ENCODE measurements around the gene FOXC1. TPM values are rescaled to one million over a fixed set of nuclear protein-coding genes. Genes with fewer than 3 reads are reported as not detected.

FOXC1 gene
- total RNA-seq, 1 experiment from 2014 or later: not detected

DNA sequence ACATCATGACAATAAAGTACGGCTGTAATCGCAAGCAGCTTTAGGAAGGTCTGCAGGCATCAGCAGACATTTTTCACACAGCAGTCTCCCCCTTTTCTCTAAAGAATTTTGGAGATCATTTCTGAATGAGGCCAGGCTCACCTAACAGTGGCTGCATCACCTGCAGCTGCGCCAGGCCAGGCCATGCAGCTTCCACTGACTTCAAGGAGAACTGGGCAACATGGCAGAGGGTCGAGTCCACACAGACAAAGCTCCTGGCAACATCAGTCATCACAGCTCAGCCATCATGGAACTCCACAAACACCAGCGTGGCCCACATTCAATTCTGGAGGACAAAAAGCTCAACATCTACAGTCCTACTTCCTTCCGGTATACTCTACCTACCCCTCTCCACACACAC lies 17.8 kb upstream of the FOXC1 start:
- Histone ChIP-seq H3K56ac (ENCODE audit: insufficient read length, low read depth, low read length) (no peak overlapping the region), H3K18ac (ENCODE audit: insufficient read length, low read depth, low read length) (no peak overlapping the region), H3K9me3 (ENCODE audit: control insufficient read depth, low read depth, low read length) (no peaks in the 10 kb centered on the region), H3K79me2 (ENCODE audit: insufficient read depth, low read length) (no peaks in the 10 kb centered on the region), H3T11ph (ENCODE audit: low read length) (no peak overlapping the region), H3K23me2 (ENCODE audit: insufficient read length, low read depth, low read length, poor library complexity, severe bottlenecking) (no peaks in the 10 kb centered on the region), H4K20me1 (ENCODE audit: control insufficient read depth, insufficient read depth, insufficient read length) (no peaks in the 10 kb centered on the region), H4K5ac (ENCODE audit: insufficient read length, low read depth, low read length) (no peak overlapping the region), H3K79me1 (ENCODE audit: insufficient read depth, low read depth, low read length, poor library complexity, severe bottlenecking) (no peaks in the 10 kb centered on the region), H3K27ac (ENCODE audit: insufficient read length, low read depth, low read length) (no peak overlapping the region), H2BK5ac (ENCODE audit: insufficient read length, low read length) (no peak overlapping the region), H3K9ac (ENCODE audit: extremely low read depth, insufficient read length, low read length) (no peak overlapping the region), H4K91ac (ENCODE audit: insufficient read length, low read depth, low read length) (no peak overlapping the region), H3K23ac (ENCODE audit: insufficient read length, low read depth, low read length) (no peak overlapping the region), H3K27me3 (ENCODE audit: insufficient read depth, low read length) (no peaks in the 10 kb centered on the region), H2BK15ac (ENCODE audit: low read depth, low read length) (no peak overlapping the region), H2BK12ac (ENCODE audit: insufficient read length, low read depth, low read length) (no peak overlapping the region), H3K4me1 (ENCODE audit: insufficient read depth, low read length) (no peaks in the 10 kb centered on the region), H2BK120ac (ENCODE audit: low read depth, low read length, poor library complexity, severe bottlenecking) (no peak overlapping the region), H4K8ac (replicated peaks; ENCODE audit: insufficient read length, low read depth, low read length) (no peak overlapping the region), H3K4ac (ENCODE audit: low read depth, low read length) (no peak overlapping the region), H2AK5ac (ENCODE audit: insufficient read length, low read length) (no peak overlapping the region), H3K4me2 (ENCODE audit: insufficient read depth, insufficient read length, low read length) (no peak overlapping the region), H2AFZ (ENCODE audit: low read length) (no peak overlapping the region), H2BK20ac (ENCODE audit: low read depth, low read length, poor library complexity, severe bottlenecking) (no peak overlapping the region), H3K14ac (ENCODE audit: insufficient read depth, low read length) (no peak overlapping the region)
- no peak for DNase-seq
- H3K9me3 Mint-ChIP-seq: no peaks in the 10 kb centered on the region
- no CpG with 5 or more reads among the region's 6 CpGs for WGBS (ENCODE audit: extremely low coverage, insufficient read length, low lambda C conversion rate)
- H3K27ac Mint-ChIP-seq: no peak overlapping the region
- no peak overlapping the region for H3K4me3 Mint-ChIP-seq
- peaks cover 28% of the 10 kb centered on the region for H3K27me3 Mint-ChIP-seq (ENCODE audit: low read depth)
- peaks cover 5 to 10% of the 10 kb centered on the region in 2 experiments for H3K4me1 Mint-ChIP-seq
- H3K36me3 Mint-ChIP-seq (ENCODE audit: insufficient read depth in 1 of 3, low read depth in 3 of 3): no peaks in the 10 kb centered on the region
- TF ChIP-seq, protein P1, sequence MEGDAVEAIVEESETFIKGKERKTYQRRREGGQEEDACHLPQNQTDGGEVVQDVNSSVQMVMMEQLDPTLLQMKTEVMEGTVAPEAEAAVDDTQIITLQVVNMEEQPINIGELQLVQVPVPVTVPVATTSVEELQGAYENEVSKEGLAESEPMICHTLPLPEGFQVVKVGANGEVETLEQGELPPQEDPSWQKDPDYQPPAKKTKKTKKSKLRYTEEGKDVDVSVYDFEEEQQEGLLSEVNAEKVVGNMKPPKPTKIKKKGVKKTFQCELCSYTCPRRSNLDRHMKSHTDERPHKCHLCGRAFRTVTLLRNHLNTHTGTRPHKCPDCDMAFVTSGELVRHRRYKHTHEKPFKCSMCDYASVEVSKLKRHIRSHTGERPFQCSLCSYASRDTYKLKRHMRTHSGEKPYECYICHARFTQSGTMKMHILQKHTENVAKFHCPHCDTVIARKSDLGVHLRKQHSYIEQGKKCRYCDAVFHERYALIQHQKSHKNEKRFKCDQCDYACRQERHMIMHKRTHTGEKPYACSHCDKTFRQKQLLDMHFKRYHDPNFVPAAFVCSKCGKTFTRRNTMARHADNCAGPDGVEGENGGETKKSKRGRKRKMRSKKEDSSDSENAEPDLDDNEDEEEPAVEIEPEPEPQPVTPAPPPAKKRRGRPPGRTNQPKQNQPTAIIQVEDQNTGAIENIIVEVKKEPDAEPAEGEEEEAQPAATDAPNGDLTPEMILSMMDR (conservative IDR thresholded peaks at IDR 0.05): no peak

Data from H9 (cell line).